GM03348 (cell line): ENCODE data around the gene KCNQ1.

Source experiments
- DNase-seq: peaks from one replicate; pipeline ENCODE4 v3.0.0; 2012; ENCODE audit warnings: low spot score

KCNQ1 gene

GRCh38 chr11:2796508-2797113, 351.8 kb downstream of the KCNQ1 start:
- no peak for DNase-seq

- DNase-seq: no peak
Observed at GRCh38 chr11:2797121-2797711, 352.4 kb downstream of the KCNQ1 start.

DNA sequence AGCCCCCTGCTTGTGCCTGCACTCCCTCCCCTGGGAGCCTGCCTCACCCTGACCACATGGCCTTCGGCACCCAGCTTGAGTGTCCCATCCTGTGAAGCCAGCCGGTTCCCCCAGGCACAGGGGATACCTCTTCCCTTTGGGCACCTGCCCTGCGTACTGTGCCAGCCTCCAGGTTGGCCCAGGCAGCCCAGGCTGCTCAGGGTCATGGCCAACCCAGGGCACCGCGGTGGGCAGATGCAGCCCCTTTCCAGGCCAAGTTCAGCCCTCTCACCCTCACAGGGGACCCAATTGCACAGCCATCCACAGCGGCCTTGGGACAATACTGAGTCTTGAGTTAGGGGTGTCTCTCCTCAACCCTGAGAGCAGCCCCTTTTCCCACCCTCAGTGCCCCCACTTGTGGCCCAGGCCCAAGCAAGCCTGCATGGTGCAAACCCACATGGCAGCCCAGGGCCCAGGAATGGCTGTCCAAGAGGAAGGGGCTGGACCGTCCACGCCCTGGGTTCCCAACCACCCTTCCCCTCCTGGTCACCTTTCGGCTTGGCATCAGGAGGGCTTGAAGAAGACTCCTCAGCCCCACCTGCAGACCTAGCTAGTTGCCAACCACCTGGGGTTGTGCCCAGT, 353.0 kb downstream of the KCNQ1 start:
- no peak for DNase-seq

DNA sequence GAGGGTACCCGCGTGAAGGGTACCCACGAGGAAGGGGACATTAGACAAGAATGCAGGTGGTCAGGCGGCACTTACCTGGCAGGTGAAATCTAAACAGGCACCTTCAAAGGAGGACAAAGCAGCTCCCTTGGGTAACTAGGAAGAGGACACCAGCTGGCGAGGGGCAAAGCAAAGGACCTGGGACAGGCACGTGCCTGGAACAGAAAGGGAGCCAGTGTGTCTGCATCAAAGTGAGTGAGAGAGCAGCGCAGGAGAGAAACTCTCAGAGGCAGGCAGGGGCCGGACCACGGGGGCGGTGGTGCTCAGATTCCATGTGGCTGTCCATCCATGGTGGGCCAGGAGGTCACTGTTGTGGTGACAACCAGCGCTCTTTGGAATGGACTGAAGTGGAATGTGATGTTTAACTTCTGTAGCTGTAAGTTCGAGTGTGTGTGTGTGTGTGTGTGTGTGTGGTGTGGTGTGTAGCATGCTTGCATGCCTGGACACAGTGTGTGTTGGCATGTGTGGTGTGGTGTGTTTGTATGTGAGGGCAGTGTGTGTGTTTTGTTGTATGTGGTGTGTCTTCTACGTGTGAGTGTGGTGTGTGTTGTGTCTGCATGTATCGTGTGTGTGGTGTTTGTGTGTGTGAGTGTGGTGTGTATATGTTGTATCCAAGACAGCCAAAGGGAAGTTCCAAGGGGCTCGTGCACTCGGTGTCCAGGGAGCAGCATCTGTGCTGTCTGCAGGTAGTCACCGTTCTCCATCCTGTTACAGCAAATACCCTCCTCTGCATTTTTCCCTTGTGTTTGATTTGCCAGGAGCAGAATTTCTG, 354.3 kb downstream of the KCNQ1 start:
- no peak for DNase-seq

DNA sequence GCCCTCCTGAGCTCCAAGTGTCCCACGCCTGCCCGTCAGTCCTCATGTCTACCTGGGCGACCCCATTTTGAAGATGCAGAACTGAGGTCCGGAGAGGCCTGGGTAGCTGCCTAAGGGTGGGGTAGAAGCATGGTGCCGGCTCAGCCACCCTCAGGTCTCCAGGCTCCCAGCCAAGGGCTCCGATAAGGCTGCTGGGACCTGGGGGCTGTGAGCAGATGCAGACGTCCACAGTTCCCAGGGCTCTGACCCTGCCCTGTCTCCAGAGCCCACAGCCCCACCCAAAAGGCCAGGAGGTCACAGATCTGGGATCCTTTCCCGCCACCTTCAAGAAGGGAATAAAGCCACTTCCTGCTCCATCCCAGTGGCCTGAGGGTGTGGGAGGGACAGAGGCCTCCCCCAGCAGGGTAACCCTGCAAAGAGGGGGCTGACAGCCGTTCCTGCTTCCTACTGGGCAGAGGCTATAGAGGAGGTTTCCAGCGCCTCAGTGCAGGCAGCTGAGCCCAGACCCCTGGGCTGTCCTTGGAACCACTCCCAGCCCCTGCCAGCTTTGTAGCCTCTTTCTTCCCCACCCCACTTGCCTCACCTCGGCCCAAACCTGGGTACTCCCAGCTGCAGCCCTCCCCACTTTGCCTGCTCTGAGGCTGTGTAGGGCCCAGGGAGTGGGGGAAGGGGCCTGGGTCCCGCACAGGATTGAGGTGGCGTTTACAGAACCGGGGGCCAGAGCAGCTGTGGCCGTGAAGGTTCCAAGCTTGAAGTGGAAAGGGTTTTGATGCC, 355.3 kb downstream of the KCNQ1 start:
- no peak for DNase-seq

GRCh38 chr11:2800655-2801531, 356.1 kb downstream of the KCNQ1 start:
- DNase-seq: no peak

DNA sequence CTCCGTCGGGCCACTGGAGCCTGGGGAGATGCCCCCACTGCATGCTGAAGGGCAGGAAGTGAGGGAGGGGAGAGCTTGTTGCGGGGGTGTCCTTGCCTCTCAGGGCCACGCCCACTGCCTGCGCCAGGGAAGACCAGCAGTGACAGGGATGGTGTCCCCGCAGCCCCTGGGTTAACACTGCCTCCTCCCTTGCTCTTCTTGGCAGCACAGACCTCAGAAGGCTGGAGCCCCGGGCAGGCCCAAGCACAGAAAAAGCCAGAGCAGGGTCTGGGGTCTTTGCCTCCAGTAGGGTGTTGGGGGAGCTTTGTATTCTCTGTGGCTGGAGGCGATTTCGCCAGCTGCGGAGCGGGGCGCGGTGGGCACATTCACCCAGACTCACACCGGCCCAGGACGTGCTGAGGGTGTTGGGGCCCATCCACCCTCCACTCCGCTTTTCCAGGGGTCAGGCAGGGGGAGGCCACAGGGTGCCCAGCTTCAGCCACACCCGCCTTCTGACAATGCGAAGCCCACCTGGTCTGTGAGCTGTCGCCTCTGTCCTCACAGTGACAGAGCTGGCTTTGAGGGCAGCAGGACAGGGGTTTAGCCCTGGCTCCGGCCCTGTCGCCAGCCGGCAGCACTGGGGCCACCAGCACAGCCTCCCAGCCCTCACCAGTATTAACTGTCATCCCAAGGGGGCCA, 357.0 kb downstream of the KCNQ1 start:
- DNase-seq: no peak

DNA sequence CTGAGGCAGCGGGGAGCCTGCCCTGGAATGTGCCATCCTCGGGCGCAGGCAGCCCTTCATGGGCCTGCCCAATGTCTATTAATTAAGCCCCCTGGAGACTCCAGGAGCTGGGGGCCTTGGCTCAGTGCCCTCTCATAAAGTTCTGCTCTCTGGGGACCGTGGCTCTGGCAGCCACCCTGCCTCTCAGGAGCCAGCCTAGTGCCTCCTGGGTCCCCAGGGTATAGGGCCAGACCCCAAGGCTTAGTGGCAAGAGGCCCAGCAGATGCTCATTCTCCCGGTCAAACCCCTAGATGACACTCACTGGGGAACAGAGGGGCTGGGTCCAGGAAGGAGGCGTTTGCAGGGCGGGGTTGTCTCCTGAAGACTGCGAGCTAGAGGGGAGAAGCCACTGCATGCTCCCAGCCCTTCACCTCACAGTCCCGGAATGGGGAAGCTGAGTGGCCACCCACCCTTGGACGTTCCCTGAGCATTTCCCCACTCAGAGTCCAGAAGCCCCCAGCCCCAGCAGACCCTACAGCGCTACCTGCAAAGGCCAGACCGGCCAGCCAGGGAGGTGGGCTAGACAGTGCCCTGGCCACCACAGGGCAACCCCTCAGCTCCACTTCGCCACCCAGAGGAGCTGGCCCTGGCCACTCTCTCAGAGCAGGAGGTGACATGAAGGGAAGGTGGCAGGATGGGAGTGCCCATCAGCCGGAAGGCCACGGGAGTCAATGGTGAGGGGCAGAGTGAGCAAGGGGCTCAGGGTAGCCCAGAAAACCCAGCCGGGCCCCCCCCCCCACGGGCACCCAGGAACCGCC, 357.8 kb downstream of the KCNQ1 start:
- DNase-seq: no peak

- DNase-seq: no peak
Observed at GRCh38 chr11:2803186-2804091, 358.6 kb downstream of the KCNQ1 start.

DNA sequence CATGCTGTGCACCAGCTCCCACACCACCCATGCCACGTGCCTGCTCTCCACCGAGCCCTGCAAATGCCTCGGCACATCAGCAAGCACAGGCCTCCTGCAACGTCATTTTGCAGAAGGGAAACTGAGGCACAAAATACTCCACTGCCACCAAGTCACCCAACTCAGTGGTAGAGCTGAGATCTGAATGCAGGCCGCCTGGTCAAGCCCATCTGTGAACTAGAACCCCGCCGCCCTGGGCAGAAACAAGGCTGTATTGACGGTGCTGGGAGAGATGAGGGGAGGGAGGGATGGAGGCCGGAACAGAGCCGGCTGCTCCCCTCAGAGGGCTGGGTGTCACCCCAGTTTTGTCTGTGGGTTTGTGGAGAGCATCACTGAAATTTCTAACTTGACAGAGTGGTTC, 359.4 kb downstream of the KCNQ1 start:
- DNase-seq: no peak

DNA sequence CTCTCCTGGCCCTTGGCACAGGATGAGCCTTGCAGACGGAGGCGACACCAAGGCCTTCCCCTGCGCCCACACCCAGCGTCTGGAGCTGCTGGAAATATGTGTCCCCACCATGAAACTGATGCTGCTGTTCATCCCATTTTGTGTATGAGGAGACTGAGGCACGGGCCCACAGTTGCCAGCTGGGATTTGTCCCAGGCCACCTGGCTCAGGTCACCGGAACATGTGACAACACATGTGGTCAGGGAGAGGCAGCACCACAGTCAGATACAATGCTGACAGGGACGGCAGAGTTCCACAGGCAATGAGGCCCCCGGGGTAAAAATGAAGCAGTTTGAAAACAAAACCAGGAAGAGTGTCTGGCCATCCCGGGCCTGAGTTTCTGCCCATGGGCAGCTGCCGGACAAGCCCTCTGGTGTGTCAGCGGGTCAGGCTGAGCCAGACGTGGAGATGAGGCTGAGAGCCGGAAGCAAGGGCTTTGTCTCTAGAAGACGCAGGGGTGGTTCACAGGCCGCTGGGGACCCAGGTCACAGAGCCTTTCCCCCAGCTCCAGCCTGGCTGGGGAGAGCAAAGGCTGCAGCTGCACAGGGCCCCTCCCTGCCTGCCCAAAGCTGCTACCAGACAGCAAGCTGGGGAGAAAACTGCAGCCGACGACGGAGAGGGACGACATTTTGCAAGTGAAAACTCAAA, 360.0 kb downstream of the KCNQ1 start:
- DNase-seq: no peak

- no peak for DNase-seq
Observed at GRCh38 chr11:2805388-2806056, 360.7 kb downstream of the KCNQ1 start.

DNA sequence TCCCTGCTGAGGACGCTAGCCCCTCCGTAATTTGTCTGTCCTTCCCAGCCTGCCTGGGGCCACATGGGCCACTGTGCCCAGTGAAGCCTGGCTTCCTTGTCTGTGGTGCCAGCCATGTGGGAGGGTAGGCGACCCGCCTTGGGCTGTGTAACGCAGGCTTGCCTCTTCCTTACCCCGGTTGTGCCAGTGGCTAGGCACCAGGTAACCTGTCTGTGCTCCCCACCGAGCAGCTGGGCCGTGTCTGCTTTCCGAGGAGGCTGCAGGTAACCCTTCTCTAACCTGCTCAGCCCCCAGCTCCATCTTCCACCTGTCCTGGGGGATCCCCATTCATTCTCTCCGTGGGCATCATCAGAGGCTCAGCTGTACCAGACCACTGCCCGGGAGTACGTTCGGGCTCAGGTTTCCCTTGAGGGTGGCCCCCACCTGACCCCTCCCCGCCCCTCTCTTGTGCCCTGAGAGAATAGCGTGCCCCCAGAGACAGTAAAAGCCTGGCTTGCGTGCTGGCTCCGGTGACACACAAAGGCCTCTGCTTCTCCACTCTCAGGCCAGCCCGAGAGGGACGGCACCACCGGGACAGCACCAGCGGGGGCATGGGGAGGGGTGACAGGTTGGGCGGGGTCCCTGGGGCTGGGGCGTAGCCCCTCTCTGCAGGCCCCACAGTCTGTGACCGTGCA, 361.7 kb downstream of the KCNQ1 start:
- no peak for DNase-seq

DNA sequence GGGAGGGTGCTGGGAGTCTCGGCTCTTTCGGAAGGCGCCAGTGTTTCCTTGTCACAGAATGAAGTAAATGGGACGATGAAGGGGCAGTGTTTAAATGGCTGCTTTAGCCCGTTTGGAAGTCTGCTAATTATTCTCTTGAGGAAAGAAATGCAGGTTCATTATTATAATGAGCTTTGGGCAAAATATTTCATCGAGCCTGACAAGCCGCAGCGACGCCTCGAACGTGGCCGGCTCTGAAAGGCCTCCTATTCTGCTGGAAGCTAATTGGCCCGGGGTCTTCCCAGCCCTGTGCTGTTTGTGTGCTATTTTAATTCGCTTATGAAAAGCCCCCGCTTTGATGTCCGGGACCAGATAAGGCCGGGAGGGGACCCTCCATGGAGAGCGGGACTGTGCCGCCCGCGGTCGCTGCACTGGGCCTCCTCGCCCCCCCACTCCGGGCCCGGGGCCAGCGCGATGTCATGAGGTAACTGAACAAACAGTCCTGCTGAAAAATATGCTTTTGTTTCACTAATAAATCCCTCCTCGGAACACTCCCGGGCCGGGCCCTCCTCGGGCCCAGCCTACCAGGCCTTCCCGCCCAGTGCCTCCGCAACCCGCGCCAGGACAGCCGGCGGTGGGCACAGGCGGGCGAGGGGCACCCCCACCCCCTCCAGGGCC, 362.3 kb downstream of the KCNQ1 start:
- no peak for DNase-seq

GRCh38 chr11:2807801-2808241, 363.0 kb downstream of the KCNQ1 start:
- no peak for DNase-seq
